ENCODE results near the gene THSD1. TPM values are rescaled to one million over a fixed set of nuclear protein-coding genes. Genes with fewer than 3 reads are reported as not detected.
"Not testable (repeated sequence)": the region's sequence is repeated elsewhere in the genome, so short reads cannot be mapped to it uniquely, and the experiment has no call there.

THSD1 gene
- total RNA-seq, 2 donors from 2014 or later: 0.32 to 0.54 TPM

DNA sequence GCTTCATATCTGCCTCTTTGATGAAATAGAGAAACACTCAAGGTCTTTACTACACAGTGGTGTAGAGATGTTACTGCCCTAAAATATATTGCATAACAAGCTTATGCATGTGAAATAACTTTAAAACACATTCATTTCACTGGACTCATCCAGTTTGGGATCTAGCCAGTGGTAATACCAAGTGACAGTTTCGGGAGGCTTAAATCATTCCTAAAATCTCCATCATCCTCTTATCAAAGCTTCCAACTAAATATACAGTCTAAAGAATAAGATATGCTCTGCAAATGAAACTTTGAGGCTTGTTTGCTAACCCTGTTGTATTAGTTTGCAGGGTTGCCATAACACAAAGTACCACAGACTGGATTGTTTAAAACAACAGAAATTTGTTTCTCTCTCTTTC, 52.8 kb downstream of the THSD1 start:
- Mint-ChIP-seq H3K27ac (no peak overlapping the region), H3K4me3 (no peak overlapping the region), H3K4me1 (no peaks in the 10 kb centered on the region), H3K9me3 (no peaks in the 10 kb centered on the region), H3K27me3 (peaks cover 14% of the 10 kb centered on the region), H3K36me3 (ENCODE audit: low read depth) (no peaks in the 10 kb centered on the region)
- no peak for ATAC-seq (replicated peaks)

DNA sequence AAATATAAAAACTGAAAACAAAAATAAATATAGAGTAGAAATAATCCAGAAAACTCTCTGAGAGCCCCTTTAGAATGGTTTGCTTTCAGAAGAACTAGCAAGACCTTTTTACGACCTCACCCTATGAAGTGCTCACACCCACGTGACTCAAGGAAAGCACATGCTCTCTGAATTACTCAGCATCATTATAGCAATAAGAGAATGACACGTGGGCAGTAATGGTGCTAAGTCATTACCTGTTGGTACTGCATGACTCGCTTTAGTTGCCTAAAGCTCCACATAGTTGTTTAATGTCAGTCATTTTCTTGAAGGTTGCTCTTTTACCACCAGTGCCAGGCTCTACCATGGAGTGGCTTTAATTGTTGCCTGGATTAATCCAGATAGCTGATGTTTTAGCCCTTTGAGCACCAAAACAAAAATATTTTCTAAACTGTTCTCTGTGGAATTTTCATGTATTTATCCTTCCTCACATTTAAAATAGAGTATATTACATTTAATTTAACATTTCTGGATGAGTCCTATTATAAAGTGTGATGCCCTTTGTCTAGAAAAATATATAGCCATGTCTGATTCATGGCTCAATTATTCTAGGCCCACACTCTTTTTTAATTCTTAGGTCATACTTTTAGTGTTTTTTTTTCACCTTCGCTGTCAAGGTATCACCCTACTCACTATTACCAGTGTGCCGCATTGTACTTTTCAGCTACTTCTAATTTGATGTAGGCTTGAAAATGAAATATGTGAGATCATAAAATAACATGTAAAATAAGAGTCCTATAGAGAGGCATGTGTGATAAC, 56.8 kb downstream of the THSD1 start:
- Mint-ChIP-seq H3K9me3 (no peaks in the 10 kb centered on the region), H3K27me3 (peaks cover 15% of the 10 kb centered on the region), H3K27ac (no peak overlapping the region), H3K4me3 (no peak overlapping the region), H3K36me3 (ENCODE audit: low read depth) (no peaks in the 10 kb centered on the region), H3K4me1 (no peaks in the 10 kb centered on the region)
- peak; percentile 95 for ATAC-seq (replicated peaks)

DNA sequence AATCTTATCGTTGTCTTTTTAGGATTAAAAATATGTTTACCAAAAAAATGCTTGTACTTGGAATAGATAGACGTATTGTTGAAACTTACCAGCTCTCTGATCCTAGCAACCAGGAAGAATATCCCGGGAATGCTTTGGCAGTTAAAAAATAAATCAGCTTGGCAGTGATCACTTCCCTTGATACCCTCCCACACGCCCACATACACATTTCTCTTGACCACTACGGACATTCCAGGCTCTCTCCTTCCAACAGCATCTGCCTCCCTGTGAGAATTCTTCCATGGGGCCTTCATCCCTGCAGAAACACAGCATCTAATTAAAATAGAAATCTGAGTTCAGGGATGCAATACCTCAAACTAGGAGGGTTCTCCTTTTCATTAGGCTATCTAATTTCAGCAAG, 57.9 kb downstream of the THSD1 start:
- Mint-ChIP-seq H3K9me3 (no peaks in the 10 kb centered on the region), H3K36me3 (ENCODE audit: low read depth) (no peaks in the 10 kb centered on the region), H3K27me3 (peaks cover 15% of the 10 kb centered on the region), H3K4me1 (no peaks in the 10 kb centered on the region), H3K4me3 (no peak overlapping the region), H3K27ac (no peak overlapping the region)
- no peak for ATAC-seq (replicated peaks)

DNA sequence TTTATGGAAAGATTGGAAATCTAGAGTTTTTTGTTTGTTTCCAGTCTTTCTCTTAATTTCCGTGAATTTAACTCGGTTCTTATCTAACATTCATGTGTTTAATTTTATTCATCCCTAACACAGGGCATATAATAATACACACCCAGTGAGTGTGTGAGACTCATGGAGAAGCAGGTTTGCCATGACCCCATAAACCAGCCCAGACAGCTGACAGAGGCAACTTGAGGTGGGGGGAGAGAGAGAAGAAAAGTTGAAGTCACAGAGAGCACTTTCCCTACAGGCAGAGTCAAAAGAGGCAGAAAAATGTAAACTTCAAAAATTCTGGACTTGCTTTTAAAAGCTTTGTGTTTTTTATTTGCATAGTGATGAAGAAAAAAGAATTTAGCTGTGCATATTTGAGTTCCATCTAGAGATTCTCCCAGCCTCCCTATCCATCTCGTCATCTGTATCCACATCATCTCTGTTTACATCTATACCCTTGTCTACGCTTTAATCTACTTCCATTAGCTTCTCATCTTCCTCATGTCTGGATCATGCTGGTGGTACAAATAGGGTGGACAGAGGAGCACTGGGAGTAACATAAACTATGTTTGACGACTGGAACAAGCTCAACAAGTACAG, 60.2 kb downstream of the THSD1 start:
- no peaks in the 10 kb centered on the region for H3K36me3 Mint-ChIP-seq (ENCODE audit: low read depth)
- ATAC-seq (replicated peaks): no peak
- H3K4me3 Mint-ChIP-seq: no peak overlapping the region
- peaks cover 12% of the 10 kb centered on the region for H3K27me3 Mint-ChIP-seq
- no peak overlapping the region for H3K27ac Mint-ChIP-seq
- no peaks in the 10 kb centered on the region for H3K9me3 Mint-ChIP-seq
- no peaks in the 10 kb centered on the region for H3K4me1 Mint-ChIP-seq

DNA sequence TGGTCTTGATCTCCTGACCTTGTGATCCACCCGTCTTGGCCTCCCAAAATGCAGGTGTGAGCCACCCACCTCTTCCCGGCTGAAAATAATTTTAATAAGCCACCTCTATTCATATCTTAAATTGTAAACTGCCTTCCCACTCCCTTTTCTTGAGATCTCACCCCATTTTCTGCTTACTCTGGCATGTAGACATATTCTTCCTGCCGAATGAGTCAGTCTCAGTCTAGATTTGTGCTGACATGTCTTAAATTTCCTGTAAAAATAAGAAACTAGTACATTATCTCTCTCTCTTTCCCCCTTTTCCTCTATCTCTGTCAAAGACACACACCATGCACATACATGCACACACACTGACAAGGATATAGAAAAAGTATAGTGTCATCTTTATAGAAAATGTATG, 60.9 kb downstream of the THSD1 start:
- Mint-ChIP-seq H3K27me3 (peaks cover 11% of the 10 kb centered on the region), H3K4me1 (no peaks in the 10 kb centered on the region), H3K36me3 (ENCODE audit: low read depth) (no peaks in the 10 kb centered on the region), H3K9me3 (no peaks in the 10 kb centered on the region), H3K27ac (no peak overlapping the region), H3K4me3 (no peak overlapping the region)
- no peak for ATAC-seq (replicated peaks)

DNA sequence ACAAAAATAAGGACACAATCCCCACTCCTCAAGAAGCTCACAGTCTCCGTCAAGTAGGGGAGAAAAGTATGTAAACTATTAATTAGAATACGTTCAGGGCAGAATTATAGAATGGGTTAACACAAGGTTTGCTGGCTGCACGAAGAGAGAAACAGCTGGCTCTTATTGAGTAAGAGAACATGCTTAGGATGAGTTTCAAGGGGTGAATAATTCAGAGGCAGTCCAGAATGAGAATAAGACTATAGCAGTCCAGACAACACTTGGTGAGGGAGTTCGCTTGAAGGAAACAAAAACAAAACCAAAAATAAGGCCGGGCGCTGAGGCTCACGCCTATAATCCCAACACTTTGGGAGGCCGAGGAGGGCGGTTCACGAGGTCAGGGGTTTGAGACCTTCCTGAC, 61.9 kb downstream of the THSD1 start:
- Mint-ChIP-seq H3K4me3 (no peak overlapping the region), H3K9me3 (no peaks in the 10 kb centered on the region), H3K27me3 (peaks cover 7% of the 10 kb centered on the region), H3K4me1 (no peaks in the 10 kb centered on the region), H3K27ac (no peak overlapping the region), H3K36me3 (ENCODE audit: low read depth) (no peaks in the 10 kb centered on the region)
- no peak for ATAC-seq (replicated peaks)

DNA sequence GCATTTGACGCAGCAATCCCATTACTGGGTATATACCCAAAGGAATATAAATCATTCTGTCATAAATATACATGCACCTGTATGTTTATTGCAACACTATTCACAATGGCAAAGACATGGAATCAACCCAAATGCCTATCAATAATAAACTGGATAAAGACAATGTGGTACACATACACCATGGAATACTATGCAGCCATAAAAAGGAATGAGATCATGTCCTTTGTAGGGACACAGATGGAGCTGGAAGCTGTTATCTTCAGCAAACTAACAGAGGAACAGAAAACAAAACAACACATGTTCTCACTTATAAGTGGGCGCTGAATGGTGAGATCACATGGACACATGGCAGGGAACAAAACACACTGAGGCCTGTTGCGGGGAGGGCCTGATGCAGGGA, 63.8 kb downstream of the THSD1 start:
- H3K9me3 Mint-ChIP-seq; H3K4me1 Mint-ChIP-seq; ATAC-seq (replicated peaks); H3K4me3 Mint-ChIP-seq; H3K27me3 Mint-ChIP-seq; H3K36me3 Mint-ChIP-seq (ENCODE audit: low read depth); H3K27ac Mint-ChIP-seq: not testable (repeated sequence)

DNA sequence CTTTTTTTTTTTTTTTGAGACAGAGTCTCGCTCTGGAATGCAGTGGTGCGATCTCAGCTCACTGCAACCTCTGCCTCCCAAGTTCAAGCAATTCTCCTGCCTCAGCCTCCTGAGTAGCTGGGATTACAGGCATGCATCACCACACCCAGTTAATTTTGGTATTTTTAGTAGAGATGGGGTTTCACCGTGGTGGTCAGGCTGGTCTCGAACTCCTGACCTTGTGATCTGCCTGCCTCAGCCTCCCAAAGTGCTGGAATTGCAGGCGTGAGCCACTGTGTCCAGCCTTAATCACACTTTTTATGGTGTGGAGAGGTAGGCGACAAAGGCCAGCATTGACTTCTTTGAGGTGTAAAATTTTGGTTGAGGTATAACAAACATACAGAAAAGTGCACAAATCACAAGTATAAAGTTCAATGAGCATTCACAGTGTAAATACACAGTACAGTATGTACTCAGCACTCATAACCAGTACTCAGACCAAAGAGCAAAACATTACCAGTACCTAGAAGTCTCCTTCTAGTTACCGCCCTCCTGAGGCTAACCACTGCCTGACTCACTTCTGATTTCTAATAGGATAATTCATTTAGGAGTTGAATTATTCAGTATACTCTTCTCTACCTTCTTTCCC, 68.0 kb downstream of the THSD1 start:
- peak; percentile 90 for ATAC-seq (replicated peaks)
- not testable (repeated sequence) for H3K4me3 Mint-ChIP-seq; H3K36me3 Mint-ChIP-seq (ENCODE audit: low read depth); H3K9me3 Mint-ChIP-seq; H3K27me3 Mint-ChIP-seq; H3K4me1 Mint-ChIP-seq; H3K27ac Mint-ChIP-seq

DNA sequence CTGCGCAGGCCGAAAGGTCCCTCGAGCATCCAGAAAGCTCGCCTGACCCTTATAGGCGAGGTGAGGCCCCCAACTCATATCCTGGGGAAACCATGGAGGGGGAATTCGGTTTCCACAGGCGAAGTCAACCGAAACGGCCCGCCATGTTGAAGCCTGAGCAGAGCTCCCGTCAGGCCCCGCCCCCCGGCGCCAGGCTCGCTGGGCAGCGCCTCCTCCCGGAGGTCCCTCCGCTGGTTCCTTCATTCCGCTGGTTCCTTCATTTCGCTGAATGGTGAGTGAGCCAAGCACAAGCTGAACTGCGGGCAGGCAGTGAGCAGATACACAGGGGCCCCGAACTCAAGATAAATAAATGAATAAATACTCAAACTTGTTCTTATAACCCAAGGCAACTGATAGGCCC, 71.9 kb downstream of the THSD1 start:
- ATAC-seq (replicated peaks); H3K36me3 Mint-ChIP-seq (ENCODE audit: low read depth); H3K27ac Mint-ChIP-seq; H3K4me3 Mint-ChIP-seq; H3K27me3 Mint-ChIP-seq; H3K9me3 Mint-ChIP-seq; H3K4me1 Mint-ChIP-seq: not testable (repeated sequence)

DNA sequence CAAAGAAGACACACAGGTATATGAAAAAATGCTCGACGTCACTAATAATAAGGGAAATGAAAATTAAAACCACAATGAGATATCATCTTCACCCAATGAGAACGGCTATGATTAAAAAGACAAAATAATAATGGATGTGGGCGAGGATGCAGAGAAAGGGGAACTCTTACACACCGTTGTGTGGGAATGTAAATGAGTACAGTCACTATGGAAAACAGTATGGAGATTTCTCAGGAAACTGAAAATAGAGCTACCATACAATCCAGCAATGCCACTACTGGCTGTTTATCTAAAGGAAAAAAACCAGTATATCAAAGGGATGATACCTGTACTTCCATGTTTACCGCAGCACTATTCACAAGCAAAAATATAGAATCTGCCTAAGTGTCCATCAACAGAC, 74.1 kb downstream of the THSD1 start:
- ATAC-seq (replicated peaks); H3K4me3 Mint-ChIP-seq; H3K36me3 Mint-ChIP-seq (ENCODE audit: low read depth); H3K4me1 Mint-ChIP-seq; H3K27me3 Mint-ChIP-seq; H3K27ac Mint-ChIP-seq; H3K9me3 Mint-ChIP-seq: not testable (repeated sequence)

Other genes with a start within 250 kb of the THSD1 start
- gene NEK3, start 246.6 kb downstream of the THSD1 start, total RNA-seq: 1 to 10 TPM; 1.5 to 3.9 TPM
- 10 to 100 TPM; 24.0 to 37.6 TPM for gene VPS36, start 44.5 kb upstream of the THSD1 start, total RNA-seq
- gene CKAP2, start 49.3 kb upstream of the THSD1 start, total RNA-seq: 10 to 100 TPM; 61.0 to 79.7 TPM
- gene HNRNPA1L2, start 236.3 kb upstream of the THSD1 start, total RNA-seq: 1 to 10 TPM; 4.4 to 8.1 TPM
- gene SUGT1, start 246.7 kb upstream of the THSD1 start, total RNA-seq: 10 to 100 TPM; 50.2 to 66.7 TPM